Measurements from ENCODE around the gene CHAC1.

The CHAC1 gene

DNA sequence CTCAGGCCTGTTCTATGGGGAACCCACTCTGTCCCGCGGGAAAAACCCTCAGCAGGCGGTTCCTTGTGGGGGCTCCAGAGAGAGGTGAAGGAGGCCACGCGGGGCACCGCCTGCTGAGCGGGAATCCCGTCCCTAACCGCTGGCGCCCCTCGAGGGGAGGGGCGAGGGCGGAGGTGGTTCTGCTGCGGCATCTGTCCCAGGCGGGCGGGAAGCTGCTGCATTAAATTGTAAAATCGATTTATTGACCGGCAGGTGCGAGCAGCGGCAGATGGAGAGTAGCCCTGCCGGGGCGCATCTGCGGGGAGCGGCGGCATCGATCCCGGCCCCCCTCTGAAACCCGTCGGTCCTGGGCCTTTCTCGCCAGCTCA is 27.8 kb upstream of the CHAC1 start:
- no peak for DNase-seq

GRCh38 chr15:40925863-40926658 is 27.2 kb upstream of the CHAC1 start:
- DNase-seq, result no peak

DNA sequence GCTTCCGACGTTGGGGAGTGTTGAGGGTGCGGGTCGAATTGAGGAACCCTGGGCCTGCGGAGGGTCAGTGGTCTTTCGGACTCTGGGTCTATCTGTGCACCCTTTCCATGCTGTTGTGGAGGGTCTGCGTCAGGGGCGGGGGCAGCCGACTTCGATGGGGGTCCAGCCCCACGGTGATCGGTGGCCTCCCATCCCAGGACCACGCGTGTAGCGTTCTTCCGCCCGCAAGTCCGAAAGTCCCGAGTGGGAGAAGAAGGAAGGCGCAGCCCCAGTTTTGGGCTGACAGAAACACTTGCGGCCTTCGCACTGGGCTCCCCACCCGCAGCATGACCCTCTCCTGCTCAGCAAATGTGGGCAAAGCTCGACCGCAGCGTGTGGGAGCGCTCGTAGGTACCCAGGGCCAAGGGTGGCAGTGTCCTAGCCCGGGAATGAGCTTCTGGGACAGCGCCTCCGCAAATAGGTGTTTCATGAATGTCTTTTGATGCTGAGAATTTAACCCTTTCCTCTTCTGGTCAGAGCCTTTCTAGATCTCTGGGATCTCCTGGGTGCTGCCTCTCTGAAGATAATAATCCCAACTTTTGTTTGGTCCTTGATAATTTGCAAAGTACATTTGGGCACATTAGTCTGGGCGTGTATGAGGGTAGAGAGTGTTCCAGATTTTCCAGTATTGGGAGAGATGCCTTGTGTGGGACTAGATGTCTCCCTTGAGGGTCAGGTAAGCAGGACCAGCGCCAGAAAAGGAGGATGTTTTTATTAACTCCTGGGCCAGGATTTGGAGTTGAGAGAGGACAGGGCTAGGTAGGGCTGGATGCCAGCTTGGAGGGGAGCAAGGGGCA is 26.4 kb upstream of the CHAC1 start:
- DNase-seq, result no peak

GRCh38 chr15:40927495-40927872 is 25.8 kb upstream of the CHAC1 start:
- DNase-seq, result no peak

DNA sequence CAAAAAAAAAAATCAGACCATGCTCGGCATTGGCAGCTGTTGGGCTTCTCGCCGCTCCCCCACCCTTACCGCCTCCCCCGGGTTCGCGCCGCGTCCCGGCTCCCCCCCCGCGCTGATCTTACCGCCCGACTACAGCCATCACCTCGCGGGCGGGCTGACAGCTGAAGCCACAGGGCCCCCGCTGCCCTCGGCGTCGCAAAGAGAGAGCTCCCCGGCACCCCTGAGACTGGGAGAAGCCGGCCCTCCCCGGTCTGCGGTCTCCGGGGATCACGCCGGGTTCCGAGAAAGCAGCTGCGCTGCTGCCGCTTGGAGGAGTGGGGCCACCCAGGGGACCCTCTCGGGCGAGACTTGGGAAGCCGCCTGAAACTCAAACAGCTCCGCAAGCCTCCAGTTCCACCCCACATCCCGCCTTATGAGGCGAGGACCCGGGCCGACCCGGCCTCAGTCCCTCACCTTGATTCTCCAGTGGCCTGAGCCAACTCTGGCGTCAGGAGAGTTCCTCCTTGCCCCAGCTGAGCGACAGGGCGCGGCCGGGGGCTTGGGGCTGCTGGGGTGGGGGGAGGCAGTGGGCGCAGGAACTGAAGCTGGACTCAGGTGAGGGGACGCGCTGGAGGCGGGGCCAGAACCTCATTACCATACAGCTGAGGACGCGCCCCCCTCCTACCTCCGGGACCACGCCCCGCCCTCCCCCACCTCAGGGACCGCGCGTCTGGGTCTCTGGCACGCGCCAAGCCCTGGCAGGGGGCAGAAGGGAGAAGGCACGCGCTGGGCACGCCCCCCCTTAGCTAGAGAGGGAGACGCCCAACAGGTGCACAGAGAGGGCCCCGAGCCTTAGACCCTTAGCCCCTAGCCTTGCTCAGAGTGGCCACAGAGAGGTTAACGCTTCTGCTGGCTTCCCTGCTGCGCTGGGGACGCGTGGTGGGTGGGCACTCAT is 25.1 kb upstream of the CHAC1 start:
- DNase-seq, result no peak

DNA sequence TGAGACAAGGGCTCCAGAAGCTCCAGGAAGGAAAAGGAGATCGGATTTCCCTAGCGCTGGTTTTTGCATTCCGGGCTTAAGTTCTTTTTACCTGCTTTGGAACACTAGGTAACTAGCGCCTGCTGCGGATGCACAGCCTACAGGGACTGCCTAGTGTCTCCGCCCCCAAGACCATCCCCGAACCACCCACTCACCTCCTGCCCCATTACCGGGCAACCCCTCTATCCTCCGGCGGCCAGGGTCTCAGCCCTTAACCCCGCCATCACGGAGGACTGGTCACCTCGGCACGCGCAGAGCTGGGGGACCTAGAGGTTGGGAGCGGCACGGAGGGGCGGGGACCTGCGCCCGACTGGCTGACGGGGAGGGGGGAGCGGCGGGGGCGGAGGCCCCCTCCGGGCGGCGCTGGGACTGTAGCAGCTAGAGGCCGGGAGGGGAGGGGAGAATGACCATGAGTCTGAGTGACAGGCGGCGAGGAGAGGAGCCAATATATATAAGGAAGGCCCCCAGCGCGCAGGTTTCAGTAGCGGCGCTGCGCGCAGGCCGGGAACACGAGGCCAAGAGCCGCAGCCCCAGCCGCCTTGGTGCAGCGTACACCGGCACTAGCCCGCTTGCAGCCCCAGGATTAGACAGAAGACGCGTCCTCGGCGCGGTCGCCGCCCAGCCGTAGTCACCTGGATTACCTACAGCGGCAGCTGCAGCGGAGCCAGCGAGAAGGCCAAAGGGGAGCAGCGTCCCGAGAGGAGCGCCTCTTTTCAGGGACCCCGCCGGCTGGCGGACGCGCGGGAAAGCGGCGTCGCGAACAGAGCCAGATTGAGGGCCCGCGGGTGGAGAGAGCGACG is 24.2 kb upstream of the CHAC1 start, which contains the start of gene DLL4:
Gene DLL4, plus strand, starts transcription at position 520 of the 839 bp plus-strand sequence. CDS start 329 bp downstream, outside the sequence.
- no peak for DNase-seq

GRCh38 chr15:40929660-40930429 is 23.4 kb upstream of the CHAC1 start:
- no peak for DNase-seq

DNA sequence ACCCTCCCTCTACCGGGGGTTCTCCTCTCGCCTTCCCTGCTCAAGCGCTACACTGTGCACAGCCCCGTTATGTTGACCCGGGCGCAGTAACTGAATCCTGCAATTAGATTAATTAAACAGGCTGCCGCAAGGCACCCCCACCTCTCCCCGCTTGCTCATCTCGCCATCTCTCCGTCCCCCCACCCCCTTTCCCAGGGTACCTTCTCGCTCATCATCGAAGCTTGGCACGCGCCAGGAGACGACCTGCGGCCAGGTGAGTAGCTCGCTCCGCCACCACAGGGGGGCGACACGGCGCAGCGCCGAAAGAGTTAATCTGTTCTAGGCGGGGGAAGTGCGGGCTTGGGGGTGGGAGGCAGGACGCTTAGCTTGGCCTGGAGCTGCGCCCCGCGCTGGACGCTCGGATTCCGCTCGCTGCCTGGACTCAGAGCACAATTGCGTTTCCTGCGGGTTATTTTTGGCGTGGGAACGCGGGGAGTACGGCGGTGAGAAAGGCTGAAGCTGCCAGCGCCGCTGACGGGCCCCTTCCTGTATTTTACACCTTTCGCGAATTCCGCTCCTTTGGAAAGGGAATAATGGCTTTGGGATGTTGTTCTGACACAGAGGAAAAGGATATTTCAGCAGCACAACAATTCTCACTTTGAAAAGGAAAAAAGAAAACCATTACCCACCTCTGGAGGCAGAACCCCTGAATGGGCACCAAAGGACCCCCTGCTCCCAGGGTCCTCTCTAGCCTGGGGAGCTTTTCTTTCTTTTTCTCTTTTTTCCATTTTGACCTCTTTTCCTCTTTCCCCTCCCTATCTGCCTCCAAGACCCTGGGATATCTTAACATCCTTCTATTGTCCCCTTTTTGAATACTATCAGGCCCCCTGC is 22.6 kb upstream of the CHAC1 start:
- DNase-seq, result no peak

GRCh38 chr15:40931300-40932142 is 21.8 kb upstream of the CHAC1 start:
- no peak for DNase-seq

- DNase-seq, result no peak
These were observed 21.1 kb upstream of the CHAC1 start for GRCh38 chr15:40932156-40932555.

- no peak for DNase-seq
These were observed 20.4 kb upstream of the CHAC1 start for GRCh38 chr15:40932649-40933516.

DNA sequence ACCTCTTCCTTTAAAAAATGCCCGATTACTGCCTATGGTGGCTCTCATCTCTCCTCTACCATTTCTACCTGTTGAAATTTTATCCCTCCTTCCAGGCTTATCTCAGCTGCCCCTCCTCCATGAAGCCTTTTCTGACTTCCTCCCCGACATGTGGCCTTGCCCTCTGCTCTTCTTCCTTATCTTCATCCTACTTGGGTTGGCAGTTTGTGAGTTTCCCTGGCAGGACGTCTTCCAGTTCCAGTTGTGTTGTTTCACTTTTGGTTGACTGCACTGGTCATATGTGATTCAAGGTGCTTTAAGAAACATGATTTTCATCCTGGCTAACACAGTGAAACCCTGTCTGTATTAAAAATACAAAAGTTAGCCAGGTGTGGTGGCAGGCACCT is 19.8 kb upstream of the CHAC1 start:
- DNase-seq, result no peak

DNA sequence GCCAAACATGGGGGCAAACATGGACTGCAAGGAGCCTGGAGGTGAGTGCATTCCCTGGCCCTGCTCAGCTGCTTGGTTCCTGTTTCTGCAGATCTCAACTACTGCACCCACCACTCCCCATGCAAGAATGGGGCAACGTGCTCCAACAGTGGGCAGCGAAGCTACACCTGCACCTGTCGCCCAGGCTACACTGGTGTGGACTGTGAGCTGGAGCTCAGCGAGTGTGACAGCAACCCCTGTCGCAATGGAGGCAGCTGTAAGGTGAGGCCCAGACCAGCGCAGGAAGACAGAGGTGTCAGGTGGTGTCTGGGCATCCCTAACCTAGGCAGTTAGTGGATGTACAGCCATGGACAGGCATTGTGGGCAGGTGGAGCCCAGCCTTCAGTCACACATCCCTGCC is 18.8 kb upstream of the CHAC1 start:
- no peak for DNase-seq

DNA sequence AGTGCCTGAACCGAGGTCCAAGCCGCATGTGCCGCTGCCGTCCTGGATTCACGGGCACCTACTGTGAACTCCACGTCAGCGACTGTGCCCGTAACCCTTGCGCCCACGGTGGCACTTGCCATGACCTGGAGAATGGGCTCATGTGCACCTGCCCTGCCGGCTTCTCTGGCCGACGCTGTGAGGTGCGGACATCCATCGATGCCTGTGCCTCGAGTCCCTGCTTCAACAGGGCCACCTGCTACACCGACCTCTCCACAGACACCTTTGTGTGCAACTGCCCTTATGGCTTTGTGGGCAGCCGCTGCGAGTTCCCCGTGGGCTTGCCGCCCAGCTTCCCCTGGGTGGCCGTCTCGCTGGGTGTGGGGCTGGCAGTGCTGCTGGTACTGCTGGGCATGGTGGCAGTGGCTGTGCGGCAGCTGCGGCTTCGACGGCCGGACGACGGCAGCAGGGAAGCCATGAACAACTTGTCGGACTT is 17.0 kb upstream of the CHAC1 start:
- no peak for DNase-seq

DNA sequence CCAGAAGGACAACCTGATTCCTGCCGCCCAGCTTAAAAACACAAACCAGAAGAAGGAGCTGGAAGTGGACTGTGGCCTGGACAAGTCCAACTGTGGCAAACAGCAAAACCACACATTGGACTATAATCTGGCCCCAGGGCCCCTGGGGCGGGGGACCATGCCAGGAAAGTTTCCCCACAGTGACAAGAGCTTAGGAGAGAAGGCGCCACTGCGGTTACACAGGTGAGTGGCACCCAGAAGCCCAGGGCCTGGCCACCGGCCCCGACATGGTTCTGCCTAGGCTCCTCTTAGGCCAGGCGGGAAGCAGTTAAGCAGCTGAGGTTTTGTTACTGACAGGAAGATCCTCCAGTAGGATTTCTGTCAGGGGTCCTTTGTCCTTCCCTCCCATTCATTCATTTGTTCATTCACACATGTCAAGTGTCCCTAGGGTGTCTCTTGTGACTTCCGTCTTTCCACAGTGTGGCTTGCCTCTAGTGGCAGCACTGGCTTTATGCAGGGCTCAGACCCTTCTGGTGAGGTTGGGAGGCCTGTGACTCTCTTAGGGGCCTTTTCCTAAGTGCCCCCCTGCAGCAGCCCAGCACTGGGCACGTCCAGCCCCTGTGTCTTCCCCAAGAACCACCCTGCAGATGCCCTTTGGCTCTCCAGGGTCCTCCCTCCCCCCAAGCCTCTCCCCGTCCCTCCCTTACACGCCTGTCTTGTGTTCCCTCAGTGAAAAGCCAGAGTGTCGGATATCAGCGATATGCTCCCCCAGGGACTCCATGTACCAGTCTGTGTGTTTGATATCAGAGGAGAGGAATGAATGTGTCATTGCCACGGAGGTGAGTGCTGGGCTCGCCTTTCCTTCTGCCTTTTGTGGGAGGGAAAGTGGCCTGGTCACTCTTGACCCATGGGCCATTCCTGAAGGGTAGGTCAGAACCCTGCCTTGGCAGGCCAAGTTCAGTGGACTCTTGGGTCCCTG is 16.3 kb upstream of the CHAC1 start:
- DNase-seq, result no peak

DNA sequence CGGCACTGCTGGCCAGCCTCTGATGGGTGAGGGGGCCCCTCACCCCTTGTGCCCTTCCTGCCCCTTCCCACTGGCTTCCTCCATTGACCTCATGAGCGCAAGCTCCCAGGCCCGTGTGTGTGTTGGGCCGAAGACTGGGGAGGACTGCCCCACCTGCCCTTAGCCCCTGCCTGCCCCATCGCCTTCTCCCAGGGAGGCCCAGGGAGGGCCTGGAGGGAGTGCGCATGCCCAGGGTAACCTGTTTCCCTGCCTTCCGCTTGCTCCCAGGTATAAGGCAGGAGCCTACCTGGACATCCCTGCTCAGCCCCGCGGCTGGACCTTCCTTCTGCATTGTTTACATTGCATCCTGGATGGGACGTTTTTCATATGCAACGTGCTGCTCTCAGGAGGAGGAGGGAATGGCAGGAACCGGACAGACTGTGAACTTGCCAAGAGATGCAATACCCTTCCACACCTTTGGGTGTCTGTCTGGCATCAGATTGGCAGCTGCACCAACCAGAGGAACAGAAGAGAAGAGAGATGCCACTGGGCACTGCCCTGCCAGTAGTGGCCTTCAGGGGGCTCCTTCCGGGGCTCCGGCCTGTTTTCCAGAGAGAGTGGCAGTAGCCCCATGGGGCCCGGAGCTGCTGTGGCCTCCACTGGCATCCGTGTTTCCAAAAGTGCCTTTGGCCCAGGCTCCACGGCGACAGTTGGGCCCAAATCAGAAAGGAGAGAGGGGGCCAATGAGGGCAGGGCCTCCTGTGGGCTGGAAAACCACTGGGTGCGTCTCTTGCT is 15.3 kb upstream of the CHAC1 start:
- no peak for DNase-seq

Measured in cortex of kidney (tissue), 1 donor.